Lower lobe of right lung (tissue), 2 donors: ENCODE measurements around the gene JCAD. TPM values are rescaled to one million over a fixed set of nuclear protein-coding genes. Genes with fewer than 3 reads are reported as not detected.

Source experiments
- ATAC-seq, 2 donors: fragments of 200-7000 bp; cut with Tn5 transposase; one replicate each; pipeline ENCODE4 v1.9.1; 2020 to 2022; ENCODE audit warnings: mild to moderate bottlenecking in 2 of 2, moderate library complexity in 2 of 2
- DNase-seq: peaks from one replicate; pipeline ENCODE4 v3.0.0-alpha.2; 2020
- H3K27ac ChIP-seq: fragments of 200-600 bp; one replicate; pipeline ENCODE4 v1.8.0; 2022
- H3K27me3 ChIP-seq: fragments of 200-600 bp; one replicate; pipeline ENCODE4 v1.8.0; 2022; ENCODE audit warnings: low read depth
- H3K36me3 ChIP-seq: fragments of 200-600 bp; one replicate; pipeline ENCODE4 v1.8.0; 2022; ENCODE audit warnings: mild to moderate bottlenecking
- H3K4me1 ChIP-seq: fragments of 200-600 bp; one replicate; pipeline ENCODE4 v1.8.0; 2022
- H3K4me3 ChIP-seq: fragments of 200-600 bp; one replicate; pipeline ENCODE4 v1.8.0; 2022; ENCODE audit warnings: mild to moderate bottlenecking
- H3K9me3 ChIP-seq: fragments of 200-600 bp; one replicate; pipeline ENCODE4 v1.8.0; 2022
- CTCF ChIP-seq: fragments of 200-600 bp; IDR thresholded peaks from one replicate; pipeline ENCODE4 v1.8.0; 2022; ENCODE audit warnings: antibody characterized with exemption, mild to moderate bottlenecking
- intact Hi-C: fragments of 100-400 bp; cut with DNase I; formaldehyde crosslinking; loops from one replicate; pipeline ENCODE4 v1.11.0; 2022
- total RNA-seq: library from RNA; stranded (reverse); fragmentation: NEBNext Ultra II Directional; extraction: Animal tissue kit (Norgen Biotek cat#: 25700); gene quantifications from one replicate; pipeline ENCODE4 v1.2.1, GENCODE V29; 2021
- donor health status: DM: no; HTN: yes; CAD: no; lungs with severe emphysema.

The JCAD gene
- total RNA-seq, 1 donor from 2014 or later, result 101 TPM

GRCh38 chr10:30098629-30099028 lies 39.2 kb upstream of the JCAD start:
- H3K9me3 ChIP-seq, result no peaks in the 10 kb centered on the region
- no peak overlapping the region for H3K4me3 ChIP-seq
- ATAC-seq (no peak), DNase-seq (no peak)
- intact Hi-C loops, result no loop called here
- no peaks in the 10 kb centered on the region for H3K27me3 ChIP-seq
- H3K4me1 ChIP-seq, result no peaks in the 10 kb centered on the region
- TF ChIP-seq CTCF, result no peak
- H3K36me3 ChIP-seq, result no peaks in the 10 kb centered on the region
- no peak overlapping the region for H3K27ac ChIP-seq

GRCh38 chr10:30096564-30096963 lies 37.2 kb upstream of the JCAD start:
- H3K36me3 ChIP-seq, result no peaks in the 10 kb centered on the region
- no peak overlapping the region for H3K27ac ChIP-seq
- no peak for DNase-seq
- H3K4me1 ChIP-seq, result no peaks in the 10 kb centered on the region
- no peaks in the 10 kb centered on the region for H3K9me3 ChIP-seq
- ATAC-seq, result no peak
- intact Hi-C loops, result no loop called here
- no peak overlapping the region for H3K4me3 ChIP-seq
- H3K27me3 ChIP-seq, result no peaks in the 10 kb centered on the region
- no peak for TF ChIP-seq CTCF

- H3K27ac ChIP-seq, result no peak overlapping the region
- no peak overlapping the region for H3K4me3 ChIP-seq
- TF ChIP-seq CTCF, result no peak
- no peak for ATAC-seq
- H3K27me3 ChIP-seq, result no peaks in the 10 kb centered on the region
- intact Hi-C loops, result no loop called here
- no peaks in the 10 kb centered on the region for H3K9me3 ChIP-seq
- no peaks in the 10 kb centered on the region for H3K36me3 ChIP-seq
- H3K4me1 ChIP-seq, result no peaks in the 10 kb centered on the region
- no peak for DNase-seq
Observed at GRCh38 chr10:30095631-30096422, 36.4 kb upstream of the JCAD start.

- no peak for TF ChIP-seq CTCF
- intact Hi-C loops, result no loop called here
- Histone ChIP-seq H3K9me3 (no peaks in the 10 kb centered on the region), H3K4me3 (no peak overlapping the region), H3K4me1 (no peaks in the 10 kb centered on the region), H3K27me3 (no peaks in the 10 kb centered on the region), H3K36me3 (no peaks in the 10 kb centered on the region), H3K27ac (no peak overlapping the region)
- DNase-seq, result no peak
- ATAC-seq, result no peak
Observed at GRCh38 chr10:30094601-30095000, 35.2 kb upstream of the JCAD start.

- intact Hi-C loops, result no loop called here
- H3K4me1 ChIP-seq, result no peaks in the 10 kb centered on the region
- no peak overlapping the region for H3K4me3 ChIP-seq
- no peaks in the 10 kb centered on the region for H3K36me3 ChIP-seq
- H3K9me3 ChIP-seq, result no peaks in the 10 kb centered on the region
- no peak for TF ChIP-seq CTCF
- no peak overlapping the region for H3K27ac ChIP-seq
- ATAC-seq, result no peak
- H3K27me3 ChIP-seq, result no peaks in the 10 kb centered on the region
- DNase-seq, result no peak
Observed at GRCh38 chr10:30093303-30093950, 34.0 kb upstream of the JCAD start.
